Endothelial cell of umbilical vein (primary cell): Measurements from ENCODE around the gene HECA. TPM values are rescaled to one million over a fixed set of nuclear protein-coding genes. Genes with fewer than 3 reads are reported as not detected.

Source experiments
- BruUV-seq: library from RNA; stranded (reverse); fragments of 400-500 nt; replicated peaks from 2 replicates; lab custom pipeline; 2021; lab: Mats Ljungman, UMichigan
- CTCF ChIA-PET: fragments of 300-600, 350-600 bp; sonication (Branson Sonifier 250); formaldehyde crosslinking; loops from one replicate; lab custom pipeline; 2021; ENCODE audit warnings: antibody characterized with exemption, inconsistent platforms; lab: Charles Lee
- POLR2A ChIA-PET: fragments of 300-600, 350-600 bp; sonication (Branson Sonifier 250); formaldehyde crosslinking; loops from one replicate; lab custom pipeline; 2021; ENCODE audit warnings: antibody characterized with exemption, inconsistent platforms; lab: Charles Lee
- DNase-seq: peaks from one replicate; pipeline ENCODE4 v3.0.0-alpha.2; 2011; ENCODE audit warnings: low read depth, low spot score
- FAIRE-seq: peaks from 2 replicates; lab custom pipeline; 2011; peaks lifted over from hg19 to GRCh38; lab: Jason Lieb, UNC
- H2AFZ ChIP-seq: 2 replicates; pipeline ENCODE4 v1.6.0; 2012; ENCODE audit warnings: low read depth, low read length, control low read depth, inconsistent platforms
- H3K27ac ChIP-seq: 2 replicates; pipeline ENCODE4 v1.5.1; 2011; ENCODE audit warnings: low read depth, mild to moderate bottlenecking, control low read depth, low read length, moderate library complexity; ENCODE audit not compliant: insufficient read depth
- H3K27me3 ChIP-seq, 2 experiments: 2 replicates each; pipeline versions ENCODE4 v1.6.0 to v1.6.1; 2011; ENCODE audit warnings: low read length in 2 of 2, mixed read lengths in 1 of 2; ENCODE audit not compliant: control insufficient read depth in 2 of 2, insufficient read depth in 2 of 2
- H3K36me3 ChIP-seq, 2 experiments: 2 replicates in 1 of 2; 3 replicates in 1 of 2; pipeline ENCODE4 v1.5.1; 2011; ENCODE audit warnings: low read length in 2 of 2, mild to moderate bottlenecking in 1 of 2, moderate library complexity in 1 of 2; ENCODE audit not compliant: control insufficient read depth in 2 of 2, insufficient read depth in 2 of 2; ENCODE audit errors: extremely low read depth in 1 of 2
- H3K4me1 ChIP-seq: 3 replicates; pipeline ENCODE4 v1.5.1; 2011; ENCODE audit warnings: mild to moderate bottlenecking, low read length; ENCODE audit not compliant: control insufficient read depth, insufficient read depth; ENCODE audit errors: extremely low read depth
- H3K4me2 ChIP-seq: 2 replicates; pipeline ENCODE4 v1.6.1; 2011; ENCODE audit warnings: low read length, control low read depth, mixed read lengths; ENCODE audit not compliant: insufficient read depth
- H3K4me3 ChIP-seq, 3 experiments: fragments of 200-600 bp in 1 of 3; sonication (generic), shearing (Covaris generic) in 1 of 3; replicated peaks in 1 of 3; 2 replicates each; pipeline ENCODE4 v1.5.1; 2011 to 2016; ENCODE audit warnings: control low read depth in 3 of 3, low read length in 3 of 3, mild to moderate bottlenecking in 2 of 3, inconsistent platforms in 1 of 3, low read depth in 1 of 3, moderate library complexity in 1 of 3; ENCODE audit not compliant: insufficient read depth in 1 of 3
- H3K79me2 ChIP-seq: 2 replicates; pipeline ENCODE4 v1.6.0; 2012; ENCODE audit warnings: low read length, inconsistent platforms; ENCODE audit not compliant: control insufficient read depth, insufficient read depth
- H3K9ac ChIP-seq: replicated peaks from 2 replicates; pipeline ENCODE3; 2011; ENCODE audit warnings: low read length, control low read depth; ENCODE audit not compliant: insufficient read depth; ENCODE audit errors: extremely low read depth
- H3K9me1 ChIP-seq: replicated peaks from 3 replicates; pipeline ENCODE4 v1.6.0; 2011; ENCODE audit warnings: mild to moderate bottlenecking, low read length; ENCODE audit not compliant: control insufficient read depth, insufficient read depth; ENCODE audit errors: extremely low read depth
- H3K9me3 ChIP-seq: replicated peaks from 2 replicates; pipeline ENCODE4 v1.5.1; 2012; ENCODE audit warnings: low read length, inconsistent platforms; ENCODE audit not compliant: control insufficient read depth, insufficient read depth
- H4K20me1 ChIP-seq: replicated peaks from 2 replicates; pipeline ENCODE3; 2011; ENCODE audit warnings: mild to moderate bottlenecking, low read length; ENCODE audit not compliant: control insufficient read depth, insufficient read depth; ENCODE audit errors: extremely low read depth
- CTCF ChIP-seq, 2 donors: IDR thresholded peaks; 1 replicate in 1 of 2; 2 replicates in 1 of 2; pipeline ENCODE4 v1.5.1; 2011; ENCODE audit warnings: low read length in 2 of 2, mild to moderate bottlenecking in 2 of 2, moderate library complexity in 2 of 2, control low read depth in 1 of 2, inconsistent platforms in 1 of 2, low read depth in 1 of 2; ENCODE audit not compliant: insufficient read depth in 1 of 2; ENCODE audit errors: extremely low read depth in 1 of 2
- EZH2 ChIP-seq: IDR thresholded peaks from 2 replicates; pipeline ENCODE4 v1.6.1; 2012; ENCODE audit warnings: borderline replicate concordance, low read depth, mild to moderate bottlenecking, moderate library complexity, low read length, inconsistent platforms; ENCODE audit not compliant: severe bottlenecking
- FOS ChIP-seq: IDR thresholded peaks from 2 replicates; pipeline ENCODE4 v1.6.1; 2011; ENCODE audit warnings: mild to moderate bottlenecking, low read length, moderate library complexity, borderline replicate concordance; ENCODE audit not compliant: insufficient read depth
- GATA2 ChIP-seq: IDR thresholded peaks from 2 replicates; pipeline ENCODE4 v1.7.0; 2011; ENCODE audit warnings: low read depth, mild to moderate bottlenecking, moderate library complexity, mixed read lengths, low read length; ENCODE audit not compliant: insufficient read length, insufficient read depth
- JUN ChIP-seq: IDR thresholded peaks from 2 replicates; pipeline ENCODE4 v1.6.1; 2011; ENCODE audit warnings: borderline replicate concordance, low read depth; ENCODE audit not compliant: insufficient read length, insufficient read depth
- MAX ChIP-seq: IDR thresholded peaks from 2 replicates; pipeline ENCODE4 v1.6.1; 2011; ENCODE audit not compliant: insufficient read depth, insufficient read length
- MYC ChIP-seq: IDR thresholded peaks from one replicate; pipeline ENCODE4 v1.6.1; 2011; ENCODE audit warnings: mild to moderate bottlenecking, low read depth, low read length
- POLR2A ChIP-seq: IDR thresholded peaks from 2 replicates; pipeline ENCODE4 v1.6.1; 2012; ENCODE audit warnings: low read depth, mild to moderate bottlenecking, control low read depth, low read length
- POLR2AphosphoS5 ChIP-seq: IDR thresholded peaks from 2 replicates; pipeline ENCODE4 v1.6.1; 2012; ENCODE audit warnings: low read depth, mild to moderate bottlenecking, control low read depth, low read length, moderate library complexity; ENCODE audit not compliant: insufficient read depth
- dilution Hi-C: fragments of 300-500 bp; cut with MboI; formaldehyde crosslinking; loops from one replicate; pipeline ENCODE4 v1.15.0; 2019; ENCODE audit warnings: low sequenced_read_pairs; ENCODE audit not compliant: extremely low pct_ligation_motif_present
- intact Hi-C: fragments of 100-400 bp; cut with micrococcal nuclease; formaldehyde crosslinking; loops from one replicate; pipeline ENCODE4 v1.10.0; 2022
- polyA plus RNA-seq, 4 experiments: library from polyadenylated mRNA; depleted of rRNA in 3 of 4; stranded (reverse) in 3 of 4; unstranded in 1 of 4; fragments of >200 nt; gene quantifications; 2 replicates each; pipeline versions ENCODE4 v1.2.1 to v1.2.3, GENCODE V29; 2011 to 2012; ENCODE audit warnings: missing spikeins in 1 of 4
- total RNA-seq: library from RNA; stranded (reverse); gene quantifications from 2 replicates; pipeline ENCODE4 v1.2.3, GENCODE V29; 2021

HECA gene
- total and polyA plus RNA-seq, 2 donors (not counting 3 experiments of a cell fraction or from before 2014, with no cell fraction given) = 5.8 to 16.7 TPM

- Histone ChIP-seq H3K9me3 (no peaks in the 10 kb centered on the region), H3K36me3 (no peaks in the 10 kb centered on the region), H4K20me1 (no peaks in the 10 kb centered on the region), H3K9ac (no peak overlapping the region), H3K4me3 (no peak overlapping the region), H2AFZ (no peak overlapping the region), H3K4me1 (peaks cover under 1% of the 10 kb centered on the region), H3K4me2 (no peak overlapping the region), H3K27me3 (no peaks in the 10 kb centered on the region), H3K27ac (no peak overlapping the region), H3K9me1 (no peaks in the 10 kb centered on the region), H3K79me2 (peaks cover 32% of the 10 kb centered on the region)
- DNase-seq (no peak), FAIRE-seq (no peak)
- intact Hi-C loops (no loop called here), dilution Hi-C loops (no loop called here)
- BruUV-seq = no TSS peak
- TF ChIP-seq FOS = no peak
- TF ChIP-seq EZH2 = no peak
- no peak for TF ChIP-seq JUN
- TF ChIP-seq GATA2 = no peak
- no peak for TF ChIP-seq CTCF (IDR thresholded peaks at IDR 0.05; ENCODE audit: extremely low read depth in 1 of 2, insufficient read depth in 1 of 2, low read depth in 1 of 2, low read length in 2 of 2)
- TF ChIP-seq MAX = no peak
- no peak for TF ChIP-seq MYC
- no peak for TF ChIP-seq POLR2A
- no peak for TF ChIP-seq POLR2AphosphoS5
- POLR2A ChIA-PET = no interaction called here
- CTCF ChIA-PET = interaction anchor here (1.0 kb wide), 1 partner anchor 20 kb away, joined by 3 read pairs; no protein-coding TSS in a partner anchor
Measured at GRCh38 chr6:139142262-139142661, 7.4 kb downstream of the HECA start.
